ENCODE data around the gene RNF41.
"Not testable (repeated sequence)": the region's sequence is repeated elsewhere in the genome, so short reads cannot be mapped to it uniquely, and the experiment has no call there.

The RNF41 gene

GRCh38 chr12:56198836-56199235, 22.9 kb downstream of the RNF41 start:
- Histone ChIP-seq H3K9me3 (ENCODE audit: control extremely low read depth in 1 of 5, control insufficient read depth in 4 of 5, insufficient read depth in 2 of 5, low read depth in 1 of 5, low read length in 4 of 5) (no peaks in the 10 kb centered on the region), H3K27ac (ENCODE audit: insufficient read depth in 1 of 2, low read depth in 1 of 2, low read length in 2 of 2, poor library complexity in 1 of 2, severe bottlenecking in 2 of 2) (no peak overlapping the region), H3K4me1 (ENCODE audit: control extremely low read depth in 1 of 4, control insufficient read depth in 4 of 4, insufficient read depth in 4 of 4, low read length in 3 of 4) (no peaks in the 10 kb centered on the region), H3K36me3 (ENCODE audit: control insufficient read depth in 4 of 4, insufficient read depth in 4 of 4, low read length in 3 of 4) (no peaks in the 10 kb centered on the region), H3K27me3 (replicated peaks in 2 of 5; ENCODE audit: control insufficient read depth in 4 of 5, insufficient read depth in 5 of 5, low read length in 4 of 5) (no peaks in the 10 kb centered on the region), H3K4me3 (ENCODE audit: control insufficient read depth in 1 of 7, extremely low read depth in 1 of 7, insufficient read depth in 4 of 7, low read depth in 2 of 7, low read length in 6 of 7) (no peak overlapping the region)
- WGBS (ENCODE audit: insufficient coverage), result 100% methylated on average over 1 of the region's 1 CpG
- ChIA-PET CTCF (interaction anchor here (0.7 to 1.5 kb wide), 3 partner anchors 9 to 134 kb away, joined by 3 read pairs; no protein-coding TSS in a partner anchor), POLR2A (no interaction called here)
- DNase-seq, result no peak

GRCh38 chr12:56197921-56198635, 23.6 kb downstream of the RNF41 start:
- Histone ChIP-seq H3K27me3 (replicated peaks in 2 of 5; ENCODE audit: control insufficient read depth in 4 of 5, insufficient read depth in 5 of 5, low read length in 4 of 5) (no peaks in the 10 kb centered on the region), H3K36me3 (ENCODE audit: control insufficient read depth in 4 of 4, insufficient read depth in 4 of 4, low read length in 3 of 4) (no peaks in the 10 kb centered on the region), H3K27ac (ENCODE audit: insufficient read depth in 1 of 2, low read depth in 1 of 2, low read length in 2 of 2, poor library complexity in 1 of 2, severe bottlenecking in 2 of 2) (no peak overlapping the region), H3K4me1 (ENCODE audit: control extremely low read depth in 1 of 4, control insufficient read depth in 4 of 4, insufficient read depth in 4 of 4, low read length in 3 of 4) (no peaks in the 10 kb centered on the region), H3K9me3 (ENCODE audit: control extremely low read depth in 1 of 5, control insufficient read depth in 4 of 5, insufficient read depth in 2 of 5, low read depth in 1 of 5, low read length in 4 of 5) (no peaks in the 10 kb centered on the region), H3K4me3 (ENCODE audit: control insufficient read depth in 1 of 7, extremely low read depth in 1 of 7, insufficient read depth in 4 of 7, low read depth in 2 of 7, low read length in 6 of 7) (no peak overlapping the region)
- ChIA-PET POLR2A (no interaction called here), CTCF (interaction anchor here (0.7 to 4.3 kb wide), 7 partner anchors 8 to 135 kb away, joined by 3 to 42 read pairs (median 3); no protein-coding TSS in a partner anchor)
- 96% methylated on average over 9 of the region's 9 CpGs for WGBS (ENCODE audit: insufficient coverage)
- DNase-seq, result no peak

- ChIA-PET CTCF (interaction anchor here (0.6 to 4.3 kb wide), 7 partner anchors 9 to 61 kb away, joined by 3 to 42 read pairs (median 3); no protein-coding TSS in a partner anchor), POLR2A (interaction anchor here (0.7 kb wide), 1 partner anchor 68 kb away, joined by 3 read pairs; no protein-coding TSS in a partner anchor)
- H3K27ac ChIP-seq (ENCODE audit: insufficient read depth in 1 of 2, low read depth in 1 of 2, low read length in 2 of 2, poor library complexity in 1 of 2, severe bottlenecking in 2 of 2); H3K4me3 ChIP-seq (ENCODE audit: control insufficient read depth in 1 of 7, extremely low read depth in 1 of 7, insufficient read depth in 4 of 7, low read depth in 2 of 7, low read length in 6 of 7); H3K9me3 ChIP-seq (ENCODE audit: control extremely low read depth in 1 of 5, control insufficient read depth in 4 of 5, insufficient read depth in 2 of 5, low read depth in 1 of 5, low read length in 4 of 5); DNase-seq; H3K27me3 ChIP-seq (replicated peaks in 2 of 5; ENCODE audit: control insufficient read depth in 4 of 5, insufficient read depth in 5 of 5, low read length in 4 of 5); H3K36me3 ChIP-seq (ENCODE audit: control insufficient read depth in 4 of 4, insufficient read depth in 4 of 4, low read length in 3 of 4); H3K4me1 ChIP-seq (ENCODE audit: control extremely low read depth in 1 of 4, control insufficient read depth in 4 of 4, insufficient read depth in 4 of 4, low read length in 3 of 4): not testable (repeated sequence)
- WGBS (ENCODE audit: insufficient coverage), result over 99% methylated on average over 7 of the region's 11 CpGs
Measured at GRCh38 chr12:56196818-56197550, 24.7 kb downstream of the RNF41 start.

GRCh38 chr12:56193025-56193578, 28.6 kb downstream of the RNF41 start:
- 11% methylated on average over 1 of the region's 1 CpG for WGBS (ENCODE audit: insufficient coverage)
- CTCF ChIA-PET, result interaction anchor here (0.7 to 8.4 kb wide), 11 partner anchors 8 to 76 kb away, joined by 3 to 198 read pairs (median 4); partner anchors contain the start of genes ANKRD52, ESYT1, RNF41 and ZC3H10
- Histone ChIP-seq H3K27me3 (replicated peaks in 2 of 5; ENCODE audit: control insufficient read depth in 4 of 5, insufficient read depth in 5 of 5, low read length in 4 of 5) (no peaks in the 10 kb centered on the region), H3K4me3 (ENCODE audit: control insufficient read depth in 1 of 7, extremely low read depth in 1 of 7, insufficient read depth in 4 of 7, low read depth in 2 of 7, low read length in 6 of 7) (peak overlapping the region in 1 of 7 experiments; percentile 14), H3K4me1 (ENCODE audit: control extremely low read depth in 1 of 4, control insufficient read depth in 4 of 4, insufficient read depth in 4 of 4, low read length in 3 of 4) (peaks cover 3 to 22% (median 17%) of the 10 kb centered on the region in 4 experiments), H3K27ac (ENCODE audit: insufficient read depth in 1 of 2, low read depth in 1 of 2, low read length in 2 of 2, poor library complexity in 1 of 2, severe bottlenecking in 2 of 2) (no peak overlapping the region), H3K9me3 (ENCODE audit: control extremely low read depth in 1 of 5, control insufficient read depth in 4 of 5, insufficient read depth in 2 of 5, low read depth in 1 of 5, low read length in 4 of 5) (no peaks in the 10 kb centered on the region), H3K36me3 (ENCODE audit: control insufficient read depth in 4 of 4, insufficient read depth in 4 of 4, low read length in 3 of 4) (no peaks in the 10 kb centered on the region)
- DNase-seq, result peak; percentile 88 to 93 (median 88)
- POLR2A ChIA-PET, result no interaction called here

GRCh38 chr12:56192582-56192981, 29.1 kb downstream of the RNF41 start:
- Histone ChIP-seq H3K4me1 (ENCODE audit: control extremely low read depth in 1 of 4, control insufficient read depth in 4 of 4, insufficient read depth in 4 of 4, low read length in 3 of 4) (peaks cover 8 to 27% (median 22%) of the 10 kb centered on the region in 4 experiments), H3K27me3 (replicated peaks in 2 of 5; ENCODE audit: control insufficient read depth in 4 of 5, insufficient read depth in 5 of 5, low read length in 4 of 5) (no peaks in the 10 kb centered on the region), H3K4me3 (ENCODE audit: control insufficient read depth in 1 of 7, extremely low read depth in 1 of 7, insufficient read depth in 4 of 7, low read depth in 2 of 7, low read length in 6 of 7) (no peak overlapping the region), H3K27ac (ENCODE audit: insufficient read depth in 1 of 2, low read depth in 1 of 2, low read length in 2 of 2, poor library complexity in 1 of 2, severe bottlenecking in 2 of 2) (no peak overlapping the region), H3K36me3 (ENCODE audit: control insufficient read depth in 4 of 4, insufficient read depth in 4 of 4, low read length in 3 of 4) (no peaks in the 10 kb centered on the region), H3K9me3 (ENCODE audit: control extremely low read depth in 1 of 5, control insufficient read depth in 4 of 5, insufficient read depth in 2 of 5, low read depth in 1 of 5, low read length in 4 of 5) (no peaks in the 10 kb centered on the region)
- POLR2A ChIA-PET, result no interaction called here
- no peak for DNase-seq
- CTCF ChIA-PET, result interaction anchor here (0.7 to 8.4 kb wide), 14 partner anchors 9 to 85 kb away, joined by 3 to 198 read pairs (median 4); partner anchors contain the start of genes ANKRD52, ESYT1, RNF41 and ZC3H10

- Histone ChIP-seq H3K27ac (ENCODE audit: insufficient read depth in 1 of 2, low read depth in 1 of 2, low read length in 2 of 2, poor library complexity in 1 of 2, severe bottlenecking in 2 of 2) (peak overlapping the region in 1 of 2 experiments; percentile 87), H3K27me3 (replicated peaks in 2 of 5; ENCODE audit: control insufficient read depth in 4 of 5, insufficient read depth in 5 of 5, low read length in 4 of 5) (no peaks in the 10 kb centered on the region), H3K36me3 (ENCODE audit: control insufficient read depth in 4 of 4, insufficient read depth in 4 of 4, low read length in 3 of 4) (peaks cover 4 to 11% (median 6%) of the 10 kb centered on the region in 4 experiments), H3K4me3 (ENCODE audit: control insufficient read depth in 1 of 7, extremely low read depth in 1 of 7, insufficient read depth in 4 of 7, low read depth in 2 of 7, low read length in 6 of 7) (peak overlapping the region; percentile 51 to 95 (median 82)), H3K4me1 (ENCODE audit: control extremely low read depth in 1 of 4, control insufficient read depth in 4 of 4, insufficient read depth in 4 of 4, low read length in 3 of 4) (peaks cover 8 to 36% (median 30%) of the 10 kb centered on the region in 4 experiments), H3K9me3 (ENCODE audit: control extremely low read depth in 1 of 5, control insufficient read depth in 4 of 5, insufficient read depth in 2 of 5, low read depth in 1 of 5, low read length in 4 of 5) (no peaks in the 10 kb centered on the region)
- POLR2A ChIA-PET, result interaction anchor here (1.9 kb wide), 1 partner anchor 72 kb away, joined by 13 read pairs; the partner anchor contains the start of gene ZC3H10
- WGBS (ENCODE audit: insufficient coverage), result 13% methylated on average over 6 of the region's 9 CpGs
- CTCF ChIA-PET, result interaction anchor here (1.1 to 8.4 kb wide), 11 partner anchors 14 to 315 kb away, joined by 3 to 198 read pairs (median 9); partner anchors contain the start of genes ANKRD52, ESYT1, RNF41 and ZC3H10
- peak in 1 of 3 donors; percentile 6 for DNase-seq
Measured at GRCh38 chr12:56190695-56191155, 31.0 kb downstream of the RNF41 start.

All from common myeloid progenitor, CD34-positive (primary cell).